UCSD-AML1 (cell line): ENCODE results near the gene AJUBA.
"Not testable (repeated sequence)": the region's sequence is repeated elsewhere in the genome, so short reads cannot be mapped to it uniquely, and the experiment has no call there.

ENCODE experiments used
- DNase-seq: peaks from one replicate; lab custom pipeline; 2025; ENCODE audit not compliant: unreplicated experiment; lab: John Stamatoyannopoulos, UW

The AJUBA gene

DNA sequence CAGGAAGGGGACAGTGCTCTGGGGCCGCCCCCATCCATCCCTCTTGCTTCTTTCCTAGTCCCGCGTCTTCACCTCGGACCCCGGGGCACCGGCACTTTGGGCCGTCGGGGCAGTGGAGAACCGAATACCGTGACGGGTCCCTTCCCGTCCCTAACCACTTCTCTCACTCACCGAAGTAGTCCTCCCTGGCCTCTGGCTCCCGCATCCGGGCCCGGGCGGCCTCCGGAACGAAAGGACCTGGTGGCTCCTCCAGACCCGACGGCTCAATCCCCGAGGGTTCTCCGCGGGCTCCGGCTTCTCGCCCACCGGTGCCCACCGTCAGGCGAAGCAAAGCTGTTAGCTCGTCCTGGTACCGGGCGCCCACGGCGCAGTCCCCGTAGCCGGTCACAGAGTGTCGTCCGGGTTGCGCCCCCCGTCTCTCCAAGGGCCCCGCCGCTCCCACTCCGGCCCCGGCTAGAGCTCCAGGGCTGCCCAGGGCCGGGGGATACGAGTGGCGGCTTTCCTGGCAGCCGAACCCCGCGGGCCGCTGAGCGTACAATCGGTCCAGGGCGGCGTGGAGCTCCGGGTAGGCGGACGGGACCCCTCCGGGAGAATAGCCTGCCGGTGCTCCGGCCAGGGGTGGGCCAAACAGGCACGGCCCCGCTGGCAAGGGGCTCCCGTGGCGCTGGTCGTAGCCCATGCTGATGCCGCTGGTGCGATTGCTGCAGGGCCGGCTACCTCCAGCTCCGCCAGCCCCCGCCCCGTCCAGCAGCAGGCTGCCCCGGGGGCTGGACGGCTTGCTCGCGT is 1.1 kb downstream of the AJUBA start:
- DNase-seq, result no peak

DNA sequence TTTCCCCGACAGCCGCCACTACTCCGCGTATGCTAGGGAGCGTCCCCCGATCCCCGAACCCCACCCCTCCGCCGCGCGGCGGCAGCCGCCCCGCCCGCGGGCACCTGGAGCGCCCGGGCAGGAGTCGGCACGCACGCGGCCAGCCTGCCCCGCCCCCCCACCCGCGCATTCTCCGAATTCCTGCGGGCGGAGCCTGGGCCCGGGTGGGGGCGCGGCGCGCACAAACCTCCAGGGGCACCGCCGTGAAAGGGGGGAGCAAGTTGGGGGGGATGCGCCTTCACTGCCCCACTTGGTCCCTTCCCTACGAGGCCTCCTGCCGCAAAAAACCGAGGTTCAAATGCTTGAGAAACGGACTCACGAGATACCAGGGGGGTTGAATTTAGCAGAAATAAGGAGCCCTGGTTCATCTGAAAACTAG is 1.7 kb downstream of the AJUBA start:
- no peak for DNase-seq

DNA sequence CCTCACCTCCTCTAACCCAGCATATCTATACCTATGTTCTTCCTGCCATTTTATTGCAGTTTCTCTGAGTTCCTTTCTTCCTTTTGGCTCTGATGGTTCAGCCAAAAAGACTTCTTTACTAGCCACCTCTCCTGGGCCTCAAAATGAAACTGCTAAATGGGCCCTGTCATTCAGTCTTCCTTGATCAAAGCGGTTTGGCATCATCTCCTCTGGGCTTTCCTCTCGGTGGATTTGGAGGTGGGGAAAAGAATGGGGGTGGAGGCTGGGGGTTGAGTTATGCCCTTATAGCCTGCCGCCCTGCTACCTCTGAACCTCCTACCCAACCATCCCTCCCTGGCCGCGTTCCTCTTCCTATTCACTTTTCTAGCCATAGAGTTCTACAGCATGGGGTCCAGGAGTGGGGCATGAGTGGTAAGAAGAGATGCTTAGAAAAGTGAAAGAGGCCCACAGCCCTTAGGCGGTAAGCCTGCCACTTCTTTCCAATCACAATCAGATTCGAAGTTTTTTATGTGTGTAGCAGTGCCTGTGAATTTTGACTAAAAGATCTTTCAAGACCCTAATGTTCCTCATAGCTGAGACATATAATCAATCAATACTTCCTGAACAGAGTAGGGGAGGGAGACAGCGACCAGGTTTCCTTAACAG is 2.5 kb downstream of the AJUBA start:
- no peak for DNase-seq

DNA sequence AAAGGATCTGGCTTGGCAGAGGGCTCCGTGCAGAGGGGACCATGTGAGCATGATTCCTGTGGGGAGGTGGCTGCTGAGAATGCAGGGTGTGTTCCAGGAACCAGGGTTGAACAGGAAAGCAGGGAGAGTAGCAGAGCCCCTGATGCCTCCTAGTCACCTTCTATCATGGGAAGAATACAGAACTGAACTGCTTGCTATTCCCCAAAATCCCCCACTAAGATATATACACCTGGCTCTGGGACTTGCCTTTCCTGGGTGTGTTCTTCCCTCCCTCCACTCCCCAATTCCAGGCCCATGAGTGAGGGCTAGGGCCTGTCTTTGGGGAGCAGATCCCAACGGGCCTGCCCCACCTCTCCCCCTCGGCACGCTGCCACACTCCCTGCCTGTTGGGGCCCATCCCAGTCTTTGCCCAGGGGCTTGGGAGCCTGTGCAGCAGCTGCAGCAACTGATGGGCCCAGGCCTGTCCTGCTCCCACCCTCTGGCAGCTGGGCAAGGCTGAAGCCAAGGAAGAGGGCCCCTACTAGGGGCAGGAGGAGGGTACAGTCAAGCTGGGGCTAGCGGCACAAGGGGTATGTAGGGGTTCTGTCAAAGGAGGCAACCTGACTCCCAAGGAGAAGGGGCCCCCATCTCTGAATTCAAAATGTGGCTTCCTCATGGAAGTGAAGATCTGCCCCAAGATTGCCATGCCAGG is 3.2 kb downstream of the AJUBA start:
- DNase-seq, result no peak

DNA sequence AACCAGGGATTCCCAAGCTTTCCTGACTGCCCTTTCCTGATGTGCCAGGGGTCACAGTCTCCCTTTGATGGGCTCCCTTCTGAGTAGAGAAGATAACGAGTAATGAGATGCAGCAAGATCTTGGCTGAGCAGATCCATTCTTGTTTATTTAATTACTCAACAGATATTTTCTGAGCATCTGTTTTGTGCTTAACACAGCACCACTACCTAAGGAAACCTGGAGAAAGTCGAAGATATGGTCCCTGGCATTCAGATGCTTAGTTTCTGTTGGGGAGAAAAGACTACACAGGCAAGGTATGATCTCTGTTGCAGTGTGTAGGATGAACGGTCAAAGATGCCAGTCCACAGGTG is 3.9 kb downstream of the AJUBA start:
- DNase-seq, result no peak

DNA sequence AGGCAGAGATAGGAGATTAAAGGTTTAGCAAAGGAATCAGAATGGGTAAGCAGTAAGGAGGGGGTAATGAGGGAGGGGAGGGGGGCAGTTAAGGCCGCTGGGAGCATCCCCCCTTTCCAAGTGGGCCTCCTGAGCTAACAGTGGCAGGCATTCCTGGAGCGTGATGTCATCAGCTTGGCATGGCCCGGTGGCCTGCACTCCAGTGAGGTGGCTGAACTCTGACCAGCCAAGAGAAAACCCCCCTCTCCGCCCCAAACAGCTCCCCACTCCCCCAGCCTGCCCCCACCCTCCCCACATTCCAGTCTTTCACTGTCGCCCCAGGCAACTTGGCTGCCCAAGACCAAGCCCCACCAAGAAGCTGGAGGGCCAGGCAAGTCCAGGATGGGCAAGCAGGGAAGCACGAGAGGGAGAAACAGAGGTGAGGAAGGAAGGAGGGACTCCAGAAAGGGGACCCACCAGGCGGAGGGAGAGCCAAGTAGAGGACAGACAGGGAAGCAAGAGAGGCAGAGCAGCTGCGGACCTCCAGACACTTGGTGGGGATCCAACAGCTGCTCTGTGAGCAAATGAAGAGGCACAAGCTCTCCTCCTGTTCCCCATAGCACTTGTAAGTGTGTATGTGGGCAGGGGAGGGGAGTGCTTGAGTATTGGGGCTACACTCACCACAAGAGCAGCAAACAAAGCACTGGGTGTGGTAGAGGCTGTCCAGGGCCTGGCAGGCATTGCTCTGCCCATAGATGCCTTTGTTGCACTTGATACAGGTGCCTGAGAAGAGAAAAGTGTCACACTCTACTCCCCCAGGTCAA is 4.5 kb downstream of the AJUBA start:
- DNase-seq, result no peak

DNA sequence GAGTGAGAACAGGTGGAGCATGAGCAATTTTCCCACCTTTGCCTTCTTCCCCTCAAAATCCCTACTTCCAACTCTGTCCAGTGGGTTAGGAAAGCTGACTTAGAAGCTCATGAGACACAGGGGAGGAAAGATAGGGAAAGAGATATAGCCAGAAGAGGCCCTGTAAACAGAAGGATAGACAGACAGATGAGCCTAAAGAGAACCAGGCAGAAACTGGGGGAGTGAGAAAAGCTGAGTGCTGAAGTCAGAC is 5.0 kb downstream of the AJUBA start:
- no peak for DNase-seq

DNA sequence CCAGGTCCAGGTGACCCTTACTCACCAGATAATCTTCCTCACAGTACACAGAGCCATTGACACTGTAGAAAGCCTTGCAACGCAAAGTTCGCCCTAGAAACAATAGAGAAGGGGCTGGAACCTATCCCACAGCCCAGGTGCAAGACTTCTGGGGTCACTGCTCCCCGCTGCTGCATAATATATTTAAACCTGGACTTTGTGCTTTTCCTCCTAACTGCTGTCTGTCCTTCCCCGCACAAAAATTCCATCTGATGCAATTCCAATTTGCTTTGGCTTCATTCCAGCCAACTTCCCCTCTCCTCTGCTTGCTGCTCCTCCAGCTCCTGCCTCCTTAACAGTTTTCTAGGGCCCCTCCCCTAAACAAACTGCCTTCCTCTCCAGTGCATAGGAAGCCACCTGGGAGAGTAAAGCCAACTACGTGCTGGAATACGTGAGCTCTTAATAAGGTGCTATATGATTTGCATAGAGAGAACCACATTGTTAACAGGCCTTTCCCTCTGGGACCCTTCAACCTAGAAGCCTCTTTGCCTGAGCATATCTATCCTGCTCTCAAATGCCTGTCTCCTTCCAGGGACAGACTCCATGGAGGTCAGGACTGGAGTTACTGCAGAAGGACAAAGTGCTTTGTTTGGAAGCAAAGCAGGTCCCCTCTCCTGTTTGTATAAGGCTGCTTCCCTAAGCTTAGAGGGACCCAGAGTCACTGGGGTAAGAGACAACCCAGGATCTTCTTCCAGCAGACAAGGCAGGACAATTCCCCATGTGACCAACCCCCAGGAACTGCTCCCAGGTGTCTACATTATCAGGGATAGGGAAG is 5.5 kb downstream of the AJUBA start:
- no peak for DNase-seq

DNA sequence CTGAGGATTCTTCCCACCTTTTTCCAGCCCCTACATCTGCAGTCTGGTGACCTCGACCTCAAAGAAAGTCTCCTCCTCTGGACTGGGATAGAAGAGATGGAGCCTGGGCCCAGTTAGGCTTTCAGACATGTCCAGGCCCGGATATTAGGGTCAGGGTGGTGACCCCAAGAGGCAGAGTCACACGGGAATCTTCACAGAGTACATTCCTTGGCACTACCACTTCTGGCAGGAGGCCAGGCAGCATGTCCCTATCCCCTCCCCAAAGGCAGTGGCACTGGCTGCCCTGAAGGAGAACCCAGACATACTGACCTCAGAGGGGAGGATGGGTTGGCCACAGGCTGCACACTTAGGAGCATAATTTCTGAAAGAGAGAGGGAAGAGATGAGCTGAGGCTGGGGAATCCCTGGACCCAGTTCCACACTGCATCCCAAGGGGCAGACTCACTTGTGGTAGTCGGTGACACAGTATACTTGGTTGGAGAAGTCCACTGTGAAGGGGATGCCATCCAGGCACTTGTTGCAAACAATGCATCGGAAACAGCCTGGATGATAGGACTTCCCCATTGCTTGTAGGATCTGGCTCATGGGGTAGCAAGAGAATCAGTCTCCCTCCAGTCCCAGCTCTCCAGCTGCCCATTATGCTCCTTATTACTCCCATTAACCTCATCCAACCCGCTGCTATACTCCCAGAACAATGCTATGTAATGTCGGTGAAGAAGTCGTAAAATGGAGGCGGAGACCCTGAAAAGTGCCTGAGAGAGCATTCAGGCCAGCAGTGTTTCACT is 7.6 kb downstream of the AJUBA start:
- DNase-seq, result no peak

DNA sequence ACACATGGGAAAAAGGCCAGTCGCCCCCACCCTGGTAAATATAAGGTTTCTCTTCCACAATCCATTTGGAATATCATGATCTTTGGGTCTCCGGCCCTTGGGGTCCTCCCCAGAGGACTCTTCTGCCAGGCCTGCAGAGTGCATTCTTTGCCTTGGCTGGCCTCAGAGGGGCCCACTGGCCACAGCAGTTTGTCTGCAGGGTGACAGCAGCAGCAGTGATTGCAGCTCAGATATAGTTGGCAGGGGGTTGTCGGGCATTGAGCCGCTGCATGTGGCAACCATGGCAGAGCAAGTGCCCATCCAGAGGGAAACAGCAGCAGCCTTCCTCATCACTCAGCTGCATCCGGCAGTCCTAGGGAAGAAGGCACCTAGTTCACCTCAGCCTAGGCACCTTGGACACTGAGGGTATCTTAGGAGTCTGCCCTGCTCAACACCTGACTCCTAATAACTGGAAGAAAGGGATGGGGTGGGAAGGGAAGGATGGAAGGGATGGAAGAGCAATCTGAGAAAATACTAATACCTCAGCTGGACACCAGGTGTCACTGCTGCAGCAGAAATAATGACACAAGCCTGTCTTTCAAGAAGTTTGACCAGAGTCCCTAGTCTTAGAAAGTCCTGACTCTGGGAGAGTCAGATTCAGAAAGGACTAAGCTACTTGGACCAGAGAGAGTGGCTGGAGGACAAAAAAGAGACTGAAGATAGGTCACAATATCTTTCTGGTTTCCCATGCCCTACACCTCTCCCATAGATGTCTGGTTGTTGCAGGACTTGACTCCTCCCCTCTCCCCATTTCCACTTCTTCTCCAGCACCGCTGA is 8.9 kb downstream of the AJUBA start:
- no peak for DNase-seq

DNA sequence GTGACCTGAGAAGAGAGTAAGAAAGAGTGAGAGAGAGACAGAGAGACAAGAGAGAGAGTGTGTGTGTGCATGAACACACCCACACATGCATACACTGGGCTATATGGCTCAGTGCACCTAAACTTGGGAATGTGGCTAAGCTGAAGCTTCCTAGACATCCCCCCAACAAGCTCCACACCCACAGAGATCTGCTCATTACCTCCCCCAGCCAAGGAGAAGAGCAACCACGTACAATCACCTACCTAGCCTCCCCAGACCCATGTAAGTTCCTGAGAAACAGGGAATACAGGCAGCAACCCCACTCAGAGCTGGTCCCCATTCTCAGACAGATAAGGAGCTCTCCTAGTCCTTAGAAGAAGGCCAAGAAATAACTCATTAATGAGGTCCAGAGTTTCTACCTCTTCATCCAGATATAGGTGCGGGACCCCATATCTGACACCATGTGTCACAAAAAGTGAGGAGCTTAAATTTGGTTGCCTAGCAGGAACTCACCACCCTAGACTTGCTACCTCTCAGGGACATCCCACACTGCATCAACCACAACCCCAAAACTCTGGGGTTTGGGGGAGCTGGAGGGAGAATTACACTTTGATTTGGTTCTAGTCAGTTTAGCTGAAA is 9.9 kb downstream of the AJUBA start:
- no peak for DNase-seq

DNA sequence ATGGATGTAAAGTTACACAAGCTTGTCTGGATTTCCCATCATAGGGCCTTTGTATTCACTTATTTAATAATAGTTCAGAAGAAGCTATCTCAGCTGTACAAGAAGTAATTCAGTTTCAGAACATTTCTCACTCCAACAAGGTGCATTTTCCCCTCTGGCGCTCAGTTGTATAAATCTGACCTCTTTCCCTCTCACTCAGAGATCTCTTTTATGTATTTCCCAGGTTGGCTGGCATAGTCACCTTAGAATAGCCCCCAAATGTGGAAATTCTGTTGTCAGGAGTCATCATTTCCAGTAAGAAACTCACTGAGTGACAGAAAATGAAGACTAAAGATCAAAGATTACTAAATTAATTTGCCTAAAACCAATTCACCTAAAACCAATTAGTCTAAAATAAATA is 11.2 kb downstream of the AJUBA start:
- DNase-seq, result no peak

DNA sequence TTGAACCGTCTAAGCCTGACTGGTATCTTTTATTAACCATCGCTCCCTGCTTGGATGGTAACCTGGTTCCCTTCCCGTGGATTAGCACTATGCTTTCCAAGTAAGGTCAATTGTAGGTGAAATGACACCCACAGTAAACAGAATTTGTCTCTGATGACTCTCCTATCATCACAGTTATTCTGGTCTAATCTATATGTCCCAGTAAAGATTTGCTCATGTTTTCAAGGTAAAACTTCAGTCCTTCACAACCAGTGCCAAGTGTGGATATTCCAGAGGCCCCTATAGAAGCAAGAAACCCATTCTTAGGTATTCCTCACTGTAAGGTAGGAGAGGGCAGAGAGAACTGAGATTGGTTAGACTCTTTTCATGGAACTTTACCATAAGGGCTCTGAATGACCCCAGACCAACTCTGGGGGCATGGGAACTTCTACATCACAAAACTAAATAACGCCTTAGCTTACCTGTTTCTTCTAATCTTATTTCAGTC is 15.5 kb downstream of the AJUBA start:
- DNase-seq, result no peak

DNA sequence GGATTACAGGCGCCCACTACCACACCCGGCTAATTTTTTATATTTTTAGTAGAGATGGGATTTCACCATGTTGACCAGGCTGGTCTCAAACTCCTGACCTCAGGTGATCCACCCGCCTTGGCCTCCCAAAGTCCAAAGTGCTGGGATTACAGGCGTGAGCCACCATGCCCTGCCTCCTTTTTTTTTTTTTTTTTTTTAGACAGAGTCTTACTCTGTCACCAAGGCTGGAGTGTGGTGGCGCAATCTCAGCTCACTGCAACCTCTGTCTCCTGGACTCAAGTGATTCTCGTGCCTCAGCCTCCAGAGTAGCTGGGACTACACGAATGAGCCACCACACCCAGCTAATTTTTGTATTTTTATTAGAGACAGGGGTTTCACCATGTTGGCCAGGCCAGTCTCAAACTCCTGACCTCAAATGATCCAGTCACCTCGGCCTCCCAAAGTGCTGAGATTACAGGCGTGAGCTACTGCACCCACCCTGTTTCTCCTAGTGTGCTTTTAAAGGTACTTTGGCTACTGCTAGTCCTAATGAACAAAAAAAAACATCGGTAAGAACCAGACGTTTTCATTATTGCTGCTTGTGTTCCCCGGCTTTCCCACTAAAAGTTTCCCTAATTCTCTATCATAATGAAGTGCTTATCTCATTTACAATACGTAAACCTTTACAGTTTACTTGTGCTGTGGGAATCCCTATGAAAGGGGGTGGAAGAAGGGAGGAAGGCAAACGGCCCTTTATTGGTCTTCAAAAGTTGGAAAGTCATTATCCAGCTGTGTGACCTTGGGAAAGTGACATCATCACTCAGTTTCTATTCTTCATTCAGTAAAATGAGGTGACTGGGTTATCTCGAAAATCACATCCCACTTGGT is 16.2 kb downstream of the AJUBA start:
- DNase-seq, result not testable (repeated sequence)

DNA sequence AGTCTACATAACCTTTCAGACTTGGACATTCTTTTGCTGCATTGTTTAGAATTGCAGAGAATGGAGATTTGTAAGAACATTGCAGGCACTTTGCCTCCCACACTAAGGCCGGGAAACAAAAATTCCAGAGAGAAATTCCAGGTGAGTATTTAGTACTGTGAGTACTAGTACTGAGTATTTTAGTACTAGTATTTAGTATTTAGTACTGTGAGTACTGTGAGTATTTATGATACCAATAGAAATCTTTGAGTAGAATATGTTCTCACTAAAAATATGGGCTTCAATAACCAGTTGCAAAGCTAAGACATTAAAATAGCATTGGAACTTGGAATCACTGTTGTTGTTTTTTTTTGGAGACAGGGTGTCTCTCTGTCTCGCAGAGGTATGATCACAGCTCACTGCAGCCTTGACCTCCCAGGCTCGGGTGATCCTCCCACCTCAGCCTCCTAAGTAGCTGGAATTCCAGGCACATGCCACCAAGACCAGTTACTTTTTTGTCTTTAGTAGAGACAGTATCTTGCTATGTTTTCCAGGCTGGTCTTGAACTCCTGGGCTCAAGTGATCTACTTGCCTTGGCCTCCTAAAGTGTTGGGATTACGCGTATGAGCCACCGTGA is 20.2 kb downstream of the AJUBA start:
- no peak for DNase-seq

DNA sequence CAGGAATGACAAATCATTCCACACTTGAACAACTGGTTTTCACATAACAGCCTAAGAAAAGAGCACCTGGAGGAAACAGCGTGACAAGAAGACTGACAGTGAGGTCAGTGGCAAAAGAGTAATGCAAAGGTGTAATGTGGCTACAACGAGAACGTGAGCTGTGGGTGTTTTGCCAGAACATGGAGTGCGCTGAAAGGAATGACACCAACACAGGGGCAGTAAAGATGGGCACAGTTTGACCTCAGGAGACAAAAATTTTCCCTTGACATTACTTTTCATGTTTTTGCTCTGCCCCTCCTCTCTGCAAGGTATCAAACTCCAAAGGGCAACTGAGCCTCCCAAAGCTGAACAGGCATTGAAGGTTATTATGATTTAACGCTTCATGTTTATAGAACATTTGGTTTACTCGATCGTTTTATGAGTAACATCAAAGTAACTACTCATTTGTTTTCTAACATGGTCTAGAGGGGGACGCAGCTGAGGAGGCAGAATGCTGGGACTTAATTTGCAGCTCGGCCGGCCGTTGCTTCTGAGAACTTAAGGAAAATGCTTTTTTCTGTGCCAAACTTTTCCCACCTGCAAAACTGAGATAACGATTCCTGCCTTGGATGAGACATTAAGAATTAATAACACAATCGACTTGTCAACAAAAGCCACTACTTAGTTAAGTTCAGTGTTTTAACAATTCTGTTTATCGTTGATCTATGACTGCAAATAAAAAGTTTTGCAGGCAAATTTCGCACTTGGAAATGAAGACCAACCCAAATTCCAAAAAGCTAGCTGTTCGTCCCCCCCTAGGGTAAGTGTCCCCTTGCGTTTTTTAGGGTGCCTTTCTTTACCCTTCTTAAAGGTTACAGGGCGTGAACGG is 26.4 kb downstream of the AJUBA start:
- DNase-seq, result no peak
